WTC11 (cell line): ENCODE data around the gene CYP27A1.

Experiments
- CTCF ChIP-seq: fragments of 200-600 bp; IDR thresholded peaks from 2 replicates; pipeline ENCODE4 v1.8.0; 2022; ENCODE audit warnings: antibody characterized with exemption
- ESRRA ChIP-seq: sonication (generic); formaldehyde crosslinking; IDR thresholded peaks from 2 replicates; pipeline ENCODE4 v1.8.1; 2022; ENCODE audit warnings: mild to moderate bottlenecking, missing genetic modification reagents, borderline replicate concordance
- FOXK1 ChIP-seq: sonication (generic); formaldehyde crosslinking; IDR thresholded peaks from 2 replicates; pipeline ENCODE4 v1.8.0; 2022; ENCODE audit warnings: mild to moderate bottlenecking, moderate library complexity, missing genetic modification reagents
- MAX ChIP-seq: sonication (generic); formaldehyde crosslinking; IDR thresholded peaks from 2 replicates; pipeline ENCODE4 v1.8.0; 2022; ENCODE audit warnings: mild to moderate bottlenecking, missing genetic modification reagents

GRCh38 chr2:218832520-218832919, 50.6 kb downstream of the CYP27A1 start:
- TF ChIP-seq CTCF (no peak), MAX (no peak), FOXK1 (CRISPR knock-in tag) (no peak), ESRRA (CRISPR knock-in tag) (no peak)
